Endothelial cell of umbilical vein (primary cell): Measurements from ENCODE around the gene HCN2.

Experiments used
- CTCF ChIP-seq, 2 donors: IDR thresholded peaks; 1 replicate in 1 of 2; 2 replicates in 1 of 2; pipeline ENCODE4 v1.5.1; 2011; ENCODE audit warnings: low read length in 2 of 2, mild to moderate bottlenecking in 2 of 2, moderate library complexity in 2 of 2, control low read depth in 1 of 2, inconsistent platforms in 1 of 2, low read depth in 1 of 2; ENCODE audit not compliant: insufficient read depth in 1 of 2; ENCODE audit errors: extremely low read depth in 1 of 2
- EZH2 ChIP-seq: IDR thresholded peaks from 2 replicates; pipeline ENCODE4 v1.6.1; 2012; ENCODE audit warnings: borderline replicate concordance, low read depth, mild to moderate bottlenecking, moderate library complexity, low read length, inconsistent platforms; ENCODE audit not compliant: severe bottlenecking
- FOS ChIP-seq: IDR thresholded peaks from 2 replicates; pipeline ENCODE4 v1.6.1; 2011; ENCODE audit warnings: mild to moderate bottlenecking, low read length, moderate library complexity, borderline replicate concordance; ENCODE audit not compliant: insufficient read depth
- GATA2 ChIP-seq: IDR thresholded peaks from 2 replicates; pipeline ENCODE4 v1.7.0; 2011; ENCODE audit warnings: low read depth, mild to moderate bottlenecking, moderate library complexity, mixed read lengths, low read length; ENCODE audit not compliant: insufficient read length, insufficient read depth
- MAX ChIP-seq: IDR thresholded peaks from 2 replicates; pipeline ENCODE4 v1.6.1; 2011; ENCODE audit not compliant: insufficient read depth, insufficient read length
- POLR2A ChIP-seq: IDR thresholded peaks from 2 replicates; pipeline ENCODE4 v1.6.1; 2012; ENCODE audit warnings: low read depth, mild to moderate bottlenecking, control low read depth, low read length
- POLR2AphosphoS5 ChIP-seq: IDR thresholded peaks from 2 replicates; pipeline ENCODE4 v1.6.1; 2012; ENCODE audit warnings: low read depth, mild to moderate bottlenecking, control low read depth, low read length, moderate library complexity; ENCODE audit not compliant: insufficient read depth

GRCh38 chr19:651991-652390, 62.3 kb downstream of the HCN2 start:
- no peak for TF ChIP-seq CTCF (IDR thresholded peaks at IDR 0.05; ENCODE audit: extremely low read depth in 1 of 2, insufficient read depth in 1 of 2, low read depth in 1 of 2, low read length in 2 of 2)
- TF ChIP-seq POLR2AphosphoS5 = no peak
- TF ChIP-seq POLR2A = no peak
- no peak for TF ChIP-seq GATA2
- TF ChIP-seq EZH2 = no peak
- no peak for TF ChIP-seq FOS
- TF ChIP-seq MAX = no peak
